8988T (cell line): ENCODE data around the gene ASPRV1.
A peak's percentile ranks its signal among the peaks of the same experiment; 100 is the strongest.

ENCODE experiments used
- DNase-seq: peaks from one replicate; pipeline ENCODE4 v3.0.0; 2011

ASPRV1 gene

GRCh38 chr2:69937968-69938367 is 23.5 kb downstream of the ASPRV1 start:
- DNase-seq, result no peak

GRCh38 chr2:69936906-69937305 is 24.5 kb downstream of the ASPRV1 start:
- no peak for DNase-seq

GRCh38 chr2:69935011-69935410 is 26.4 kb downstream of the ASPRV1 start:
- DNase-seq, result no peak

DNA sequence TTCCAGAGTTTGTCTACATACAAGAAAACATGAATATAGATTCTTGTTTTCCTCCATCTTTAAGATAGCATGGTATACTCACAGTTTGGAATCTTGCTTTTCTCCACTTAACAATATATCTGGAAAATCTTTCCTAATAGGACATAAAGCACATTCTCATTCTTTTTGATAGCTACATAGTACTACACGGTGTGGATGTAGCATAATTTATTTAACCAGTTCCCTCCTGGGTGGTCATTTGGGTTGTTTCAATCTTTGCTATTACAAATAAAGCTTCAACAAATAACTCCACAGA is 26.9 kb downstream of the ASPRV1 start:
- no peak for DNase-seq

- DNase-seq, result no peak
Measured at GRCh38 chr2:69933839-69934613, 27.4 kb downstream of the ASPRV1 start.

GRCh38 chr2:69933254-69933828 is 28.1 kb downstream of the ASPRV1 start:
- DNase-seq, result no peak

DNA sequence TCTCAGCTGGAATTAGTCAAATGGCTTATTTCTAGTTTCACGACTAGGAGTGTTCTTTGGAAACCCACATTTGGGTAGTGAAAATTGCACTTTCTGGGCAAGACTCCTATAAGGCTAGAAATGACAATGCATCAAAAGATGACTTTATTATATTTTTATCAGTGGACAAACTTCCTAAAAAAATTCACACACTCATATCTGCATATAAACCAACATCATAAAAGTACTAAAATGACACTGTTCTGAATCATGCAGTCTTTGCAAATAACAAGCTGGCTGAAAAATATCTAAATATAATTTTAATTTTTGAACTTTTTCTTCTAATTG is 28.9 kb downstream of the ASPRV1 start:
- no peak for DNase-seq

GRCh38 chr2:69931832-69932595 is 29.4 kb downstream of the ASPRV1 start:
- no peak for DNase-seq

GRCh38 chr2:69926849-69927515 is 34.4 kb downstream of the ASPRV1 start:
- DNase-seq, result no peak

DNA sequence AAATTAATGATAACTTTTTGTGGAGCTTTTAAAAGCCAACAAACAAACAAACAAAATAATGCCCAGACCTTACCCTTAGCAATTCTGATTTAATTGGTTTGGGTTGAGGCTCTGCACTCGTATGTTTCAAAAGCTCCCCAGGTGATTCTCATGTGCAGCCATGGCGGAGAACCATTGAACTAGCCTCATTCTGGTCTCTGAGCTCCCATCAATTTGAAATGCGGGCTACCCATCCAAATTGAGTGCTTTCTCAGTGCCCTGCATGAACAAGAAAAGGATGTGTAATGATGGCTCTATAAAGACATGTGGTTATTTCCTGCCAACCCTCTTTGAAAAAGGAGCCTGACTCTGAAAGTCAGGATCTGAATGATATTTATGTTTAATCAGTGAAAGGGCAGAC is 38.3 kb downstream of the ASPRV1 start:
- DNase-seq, result no peak

DNA sequence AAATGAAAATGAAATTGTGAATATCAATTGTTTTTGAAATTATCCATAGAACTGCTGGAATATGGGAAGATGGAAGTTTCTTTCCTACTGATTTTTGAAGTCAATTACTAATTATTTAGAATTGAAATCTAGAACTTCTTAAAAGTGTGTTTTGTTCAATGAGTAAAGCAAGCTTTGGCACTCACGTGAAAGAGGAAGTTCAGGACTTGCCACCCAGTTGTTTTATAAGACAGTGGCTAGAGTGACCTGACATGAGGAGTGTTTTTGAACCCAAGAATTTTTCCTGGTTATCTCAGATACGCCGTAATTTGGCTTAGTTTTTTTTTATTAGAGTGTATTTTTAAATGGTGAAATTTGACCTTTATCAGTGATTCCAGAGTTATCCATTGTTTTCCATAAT is 43.0 kb downstream of the ASPRV1 start:
- DNase-seq, result no peak

GRCh38 chr2:69917852-69918251 is 43.6 kb downstream of the ASPRV1 start:
- no peak for DNase-seq

- no peak for DNase-seq
Measured at GRCh38 chr2:69916106-69916505, 45.3 kb downstream of the ASPRV1 start.

GRCh38 chr2:69914950-69915945 is 46.2 kb downstream of the ASPRV1 start, which contains the start of gene MXD1:
Gene MXD1, plus strand, starts transcription at chr2:69915109. Its CDS starts 222 bp downstream, at chr2:69915331.
- peak; percentile 79 for DNase-seq

GRCh38 chr2:69914164-69914949 is 47.1 kb downstream of the ASPRV1 start:
- peak; percentile 74 for DNase-seq

DNA sequence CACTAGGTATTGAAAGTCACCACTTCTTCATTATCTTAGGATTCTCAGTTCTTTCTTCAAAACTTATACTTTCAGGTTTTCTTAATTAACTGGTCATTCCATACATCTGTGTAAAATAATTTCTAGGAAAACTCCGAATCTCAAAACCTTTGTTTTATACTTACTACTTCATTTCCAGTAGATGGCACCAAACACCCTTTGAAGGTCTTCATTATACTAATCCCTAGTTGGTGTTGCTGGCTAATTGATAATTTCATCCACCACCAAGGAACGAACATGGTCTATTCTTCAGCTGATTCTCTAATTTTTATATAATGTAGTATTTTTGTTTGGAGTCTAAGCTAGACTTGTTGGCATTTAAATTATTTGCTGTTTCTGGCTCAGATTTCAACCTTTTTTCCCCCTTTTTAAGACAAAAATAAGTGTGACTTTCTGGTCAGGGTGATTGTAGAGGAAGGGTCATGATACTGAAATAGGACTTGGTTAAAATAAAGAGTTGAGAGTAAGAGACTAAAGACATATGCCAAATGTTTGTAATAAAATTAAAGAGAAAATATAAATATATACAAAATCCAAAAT is 49.4 kb downstream of the ASPRV1 start:
- no peak for DNase-seq
